GM10847 (cell line): ENCODE results near the gene IL1RAPL1.

Experiments
- POLR2A ChIP-seq: IDR thresholded peaks from 2 replicates; pipeline ENCODE4 v1.6.1; 2011; ENCODE audit not compliant: insufficient read length; ENCODE audit errors: extremely low read depth

The IL1RAPL1 gene

DNA sequence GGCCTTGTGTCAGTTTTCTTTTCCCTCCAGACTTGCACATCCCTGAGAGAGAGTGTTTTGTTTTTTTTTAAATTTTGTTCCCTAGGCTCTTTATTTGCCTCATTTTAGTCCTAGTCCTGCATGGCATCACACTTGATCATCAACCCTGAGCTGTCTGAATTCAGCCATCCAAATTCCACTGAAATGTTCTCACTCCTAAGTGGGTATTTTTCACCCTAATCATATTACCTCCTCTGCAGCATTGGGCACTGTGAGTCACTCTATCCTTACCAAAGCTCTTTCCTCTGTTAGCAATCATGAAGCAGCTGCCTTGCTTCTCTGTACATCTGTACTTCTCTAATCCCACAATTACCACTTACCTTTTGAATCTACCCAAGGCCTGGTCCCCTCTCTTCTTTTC is 1271.5 kb downstream of the IL1RAPL1 start:
- TF ChIP-seq POLR2A, result no peak

DNA sequence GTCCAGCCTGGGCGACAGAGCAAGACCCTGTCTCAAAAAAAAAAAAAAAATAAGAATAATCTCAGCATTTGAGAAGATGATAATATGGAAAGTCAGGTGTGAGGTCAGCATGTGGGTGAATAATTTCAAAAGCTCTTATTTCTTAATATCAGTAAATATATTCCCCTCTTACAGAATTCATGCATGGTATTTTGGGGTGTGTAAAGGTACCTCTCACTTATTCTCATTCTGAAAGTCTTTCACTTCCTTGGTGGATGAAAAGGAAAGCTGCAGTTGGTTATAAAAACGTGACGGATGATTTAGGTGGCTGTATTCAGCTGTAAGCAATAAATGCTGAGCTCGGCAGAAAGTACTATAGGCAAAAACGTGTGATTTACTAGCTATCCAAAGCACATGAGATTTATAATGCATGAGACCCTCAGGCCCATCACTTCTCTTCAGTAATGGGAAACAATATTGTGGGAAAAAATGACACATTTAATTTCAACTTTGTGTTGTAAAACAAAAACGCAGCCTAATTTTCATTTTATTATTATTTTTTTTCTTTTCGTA is 1275.0 kb downstream of the IL1RAPL1 start:
- TF ChIP-seq POLR2A, result no peak

DNA sequence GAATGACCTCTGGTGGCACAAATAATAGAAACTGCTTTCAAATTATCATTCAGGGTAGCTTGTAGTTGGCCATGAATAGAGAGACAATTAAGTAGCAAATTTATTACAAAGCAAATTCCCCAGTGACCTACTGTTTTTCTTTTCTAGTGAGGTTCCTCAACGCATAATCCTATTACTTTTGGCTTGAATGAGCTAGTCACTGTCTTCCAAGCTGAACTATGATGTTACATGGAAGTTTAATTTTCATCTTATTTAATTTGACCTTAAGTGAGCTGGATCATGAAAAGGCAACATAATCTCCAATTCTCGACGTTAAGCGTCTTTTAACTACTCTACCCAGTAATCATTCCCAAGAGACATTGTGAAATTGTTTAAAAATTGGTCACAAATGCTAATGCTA is 1280.7 kb downstream of the IL1RAPL1 start:
- TF ChIP-seq POLR2A, result no peak

DNA sequence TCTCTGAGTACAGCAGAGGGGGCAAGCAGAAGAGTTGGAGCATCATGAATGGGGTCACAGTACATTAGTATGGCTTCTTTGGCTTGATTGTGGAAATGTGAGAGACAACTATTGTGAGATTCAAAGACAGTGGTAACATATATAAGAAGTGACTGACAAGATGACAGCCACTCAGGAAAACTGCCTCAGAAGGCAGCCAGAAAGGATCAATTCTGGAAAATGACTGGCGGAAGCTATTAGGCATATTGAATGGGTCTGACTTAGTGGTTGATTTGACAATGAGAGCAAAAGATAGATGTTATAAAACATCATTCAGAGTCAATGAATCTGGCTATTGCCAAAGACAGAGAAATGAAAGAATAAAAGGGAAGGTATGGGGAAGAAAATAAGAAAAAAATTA is 1282.6 kb downstream of the IL1RAPL1 start:
- no peak for TF ChIP-seq POLR2A

DNA sequence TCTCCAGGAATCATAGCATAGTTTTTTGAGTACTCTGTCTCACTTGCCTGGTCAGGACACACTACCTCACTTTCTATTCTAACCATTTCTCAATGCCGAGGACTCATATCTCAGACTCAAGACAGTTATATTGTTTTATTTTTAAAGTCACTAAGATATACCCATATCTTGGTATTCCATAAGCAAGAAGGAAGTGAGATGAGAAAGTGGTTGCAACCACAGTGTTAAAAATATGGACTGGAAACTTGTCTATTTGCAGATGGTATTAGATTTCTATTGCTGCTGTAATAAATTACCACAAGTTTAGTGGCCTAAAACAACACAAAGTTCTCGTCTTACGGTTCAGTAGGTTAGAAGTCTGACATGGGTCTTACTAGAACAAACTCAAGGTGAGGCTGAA is 1283.4 kb downstream of the IL1RAPL1 start:
- no peak for TF ChIP-seq POLR2A

DNA sequence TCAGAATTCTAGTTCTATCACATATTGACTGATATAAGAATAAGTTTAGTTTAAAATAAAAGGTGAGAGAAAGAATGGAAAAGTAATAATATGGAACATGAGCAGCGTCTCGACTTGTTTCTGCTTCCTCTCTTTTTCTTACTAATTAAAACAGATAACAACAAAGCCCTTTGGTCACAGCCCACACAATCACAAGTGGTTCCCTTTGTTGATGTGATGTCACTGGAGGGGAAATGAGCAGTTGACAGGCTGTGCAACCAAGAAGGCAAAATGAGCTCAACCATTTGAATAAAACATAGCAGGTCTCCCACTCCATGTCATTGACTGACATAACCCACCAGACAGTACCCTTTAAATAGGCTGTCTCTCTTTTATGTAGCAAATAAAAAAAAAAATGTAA is 1285.6 kb downstream of the IL1RAPL1 start:
- TF ChIP-seq POLR2A, result no peak

DNA sequence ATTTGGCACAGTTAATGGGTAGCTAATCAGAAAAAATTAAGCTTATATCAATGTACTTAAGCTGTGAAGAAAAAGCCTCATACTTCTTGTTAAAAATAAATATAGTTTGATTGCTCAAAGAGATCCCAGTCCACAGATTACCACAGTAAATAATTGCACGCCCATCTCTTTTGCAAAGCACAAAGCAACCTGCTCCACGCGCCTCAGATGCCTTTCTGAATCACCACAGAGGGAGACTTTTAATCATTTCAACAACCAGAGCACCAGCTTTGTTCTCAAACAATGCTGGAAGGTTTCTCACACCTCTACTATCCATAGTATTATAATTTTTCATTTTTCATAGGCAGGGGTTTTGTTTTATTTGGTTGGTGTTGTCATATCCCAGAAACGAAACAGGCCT is 1289.5 kb downstream of the IL1RAPL1 start:
- TF ChIP-seq POLR2A, result no peak

DNA sequence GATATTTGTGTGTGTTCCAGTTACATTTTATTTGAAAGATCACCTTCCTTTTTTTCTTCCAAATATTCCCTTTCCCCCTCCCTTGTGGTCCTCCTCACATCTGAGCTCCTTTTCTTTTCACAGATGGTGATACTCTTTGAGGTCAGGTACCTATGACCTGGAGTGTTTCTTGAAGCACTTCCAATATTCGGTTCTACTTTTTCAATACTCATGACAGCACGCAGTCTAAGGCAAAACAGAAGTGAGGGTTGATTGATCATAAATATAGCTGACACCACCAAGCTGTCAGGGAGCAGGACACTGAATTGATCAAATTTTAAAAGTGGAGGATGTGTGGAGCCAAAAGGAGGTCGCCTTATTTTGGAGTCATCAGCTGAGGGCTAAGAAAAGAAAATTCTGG is 1293.7 kb downstream of the IL1RAPL1 start:
- TF ChIP-seq POLR2A, result no peak

DNA sequence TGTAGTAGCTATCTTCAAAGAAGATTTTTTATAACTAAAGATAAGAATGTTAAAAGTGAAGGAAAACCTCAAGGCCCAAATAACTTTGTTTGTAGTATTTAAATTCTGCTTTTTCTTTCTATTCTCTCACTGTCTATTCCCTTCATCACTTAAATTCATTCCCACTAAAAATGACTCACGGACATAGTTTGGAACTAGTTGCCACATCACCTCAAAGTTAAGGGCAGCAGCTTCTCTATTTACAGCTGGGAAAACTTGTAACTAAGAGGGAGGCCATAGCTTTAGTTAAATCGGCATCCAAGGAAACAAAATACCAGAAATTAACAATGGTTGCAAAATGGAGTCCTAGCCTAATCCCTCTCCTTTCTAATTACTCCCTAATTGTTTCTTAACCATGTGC is 1302.8 kb downstream of the IL1RAPL1 start:
- no peak for TF ChIP-seq POLR2A

DNA sequence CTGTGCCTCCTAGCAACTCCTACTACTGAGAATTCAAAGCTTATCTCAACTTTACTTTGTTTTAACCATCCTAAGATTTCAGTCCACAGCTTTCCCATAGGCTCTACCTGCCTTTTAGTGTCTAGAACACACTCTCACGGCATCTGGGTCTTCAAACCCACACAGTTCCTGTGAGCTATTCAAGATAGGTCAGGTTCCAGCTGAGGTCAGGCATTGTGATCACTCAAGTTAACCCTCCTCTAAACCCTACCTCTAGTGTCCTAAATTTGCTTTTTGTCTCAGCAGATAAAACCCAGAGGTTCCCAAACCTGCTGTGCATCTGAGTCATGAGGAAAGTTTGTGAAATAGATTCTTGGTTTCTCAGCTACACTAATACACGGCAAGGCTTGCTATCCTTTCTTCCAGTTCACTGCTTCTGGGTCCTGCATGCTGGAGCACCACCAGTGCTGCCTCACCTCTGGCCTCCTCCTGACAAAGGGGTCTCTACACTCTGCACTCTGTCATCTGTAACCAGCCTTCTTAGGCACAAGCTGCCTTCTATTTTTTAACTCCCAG is 1303.5 kb downstream of the IL1RAPL1 start:
- TF ChIP-seq POLR2A, result no peak

DNA sequence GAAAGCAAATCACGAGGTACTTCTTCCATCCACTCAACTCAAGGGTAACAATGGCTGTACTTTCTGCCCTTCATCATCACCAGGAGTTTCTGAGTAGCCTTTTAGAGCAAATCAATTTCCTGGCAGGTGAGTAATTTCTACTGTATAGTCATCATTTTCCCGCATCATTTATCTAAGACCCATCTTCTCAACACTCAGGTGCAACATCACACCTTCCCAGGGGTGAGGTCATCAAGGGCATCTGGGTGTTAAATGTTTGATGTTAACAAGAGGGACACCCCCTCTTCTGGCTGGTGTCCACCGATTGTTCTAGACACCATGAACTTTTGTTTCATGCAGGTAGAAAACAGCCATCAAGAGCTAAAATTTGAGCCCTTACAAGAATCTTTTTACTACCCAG is 1314.8 kb downstream of the IL1RAPL1 start:
- TF ChIP-seq POLR2A, result no peak

DNA sequence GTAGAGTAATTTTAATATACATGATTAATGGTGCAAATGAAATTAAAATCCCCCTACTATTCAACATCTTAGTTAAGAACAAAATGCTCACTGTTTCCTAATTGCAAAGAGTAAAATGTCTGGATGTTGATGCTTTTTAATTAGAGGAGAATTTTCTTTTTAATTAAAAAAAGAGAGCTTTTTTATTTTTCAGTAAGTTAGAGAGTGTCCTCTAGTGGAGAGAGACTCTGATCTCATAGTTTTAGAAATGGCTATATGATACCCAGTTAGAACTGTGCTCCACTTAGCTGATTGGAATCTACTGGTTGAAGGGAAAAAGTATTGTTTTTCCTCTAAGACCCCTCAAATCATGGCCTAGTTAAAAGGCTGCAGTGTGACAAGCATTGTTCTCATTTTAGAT is 1316.1 kb downstream of the IL1RAPL1 start:
- no peak for TF ChIP-seq POLR2A

DNA sequence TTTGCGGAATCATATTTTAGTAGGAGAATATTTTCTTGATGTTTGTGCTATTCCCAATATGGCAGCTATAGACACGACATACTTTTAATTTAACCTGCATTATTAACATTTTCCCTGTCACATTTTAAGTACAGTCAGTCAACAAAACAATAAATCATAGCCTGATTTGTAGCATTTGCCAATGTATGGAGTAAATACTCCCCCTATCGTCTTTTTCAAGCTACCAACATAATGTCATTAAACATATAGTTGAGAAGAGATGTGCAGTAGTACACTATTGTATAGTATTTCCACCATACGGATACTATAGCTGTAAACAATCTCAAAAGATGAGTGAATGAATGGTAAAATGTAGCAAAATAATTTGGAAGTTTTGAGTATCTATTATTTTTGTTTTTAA is 1324.4 kb downstream of the IL1RAPL1 start:
- no peak for TF ChIP-seq POLR2A

DNA sequence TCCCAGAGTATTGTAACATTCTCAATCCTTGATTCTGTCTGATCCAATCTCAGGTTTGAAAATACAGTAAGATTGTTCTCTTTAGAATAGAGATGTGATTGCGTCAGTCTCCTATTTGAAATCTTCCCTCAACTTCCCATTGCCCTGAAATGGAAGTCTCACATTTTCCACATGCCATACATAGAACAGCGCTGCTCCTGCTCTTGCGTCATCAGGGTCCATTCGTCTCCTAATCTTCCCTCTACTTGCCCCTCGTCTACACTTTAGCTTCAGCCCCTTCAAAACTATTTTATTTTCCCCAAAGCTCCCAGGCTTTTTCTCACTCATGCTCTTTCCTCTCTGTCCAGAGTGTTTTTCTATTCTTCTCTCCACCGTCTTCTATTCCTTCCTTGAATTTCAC is 1326.4 kb downstream of the IL1RAPL1 start:
- TF ChIP-seq POLR2A, result no peak

DNA sequence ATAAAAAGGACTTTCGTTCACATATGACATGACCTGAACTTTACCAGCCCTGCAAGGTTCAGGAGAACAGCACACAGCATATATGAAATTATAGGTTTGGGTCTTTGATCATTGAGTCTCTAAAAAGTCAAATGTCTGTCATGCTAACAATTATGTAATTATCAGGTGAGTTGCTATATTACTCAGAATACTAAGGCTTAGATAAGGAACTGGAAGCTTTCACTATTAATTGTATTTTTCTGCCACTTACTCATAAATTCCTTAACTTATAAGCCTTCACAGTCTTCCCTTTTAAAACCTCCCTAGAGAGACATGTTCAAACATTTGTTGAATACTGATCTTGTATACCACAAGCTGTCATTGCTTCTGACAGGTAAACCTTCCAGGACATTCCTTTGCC is 1335.4 kb downstream of the IL1RAPL1 start:
- no peak for TF ChIP-seq POLR2A

DNA sequence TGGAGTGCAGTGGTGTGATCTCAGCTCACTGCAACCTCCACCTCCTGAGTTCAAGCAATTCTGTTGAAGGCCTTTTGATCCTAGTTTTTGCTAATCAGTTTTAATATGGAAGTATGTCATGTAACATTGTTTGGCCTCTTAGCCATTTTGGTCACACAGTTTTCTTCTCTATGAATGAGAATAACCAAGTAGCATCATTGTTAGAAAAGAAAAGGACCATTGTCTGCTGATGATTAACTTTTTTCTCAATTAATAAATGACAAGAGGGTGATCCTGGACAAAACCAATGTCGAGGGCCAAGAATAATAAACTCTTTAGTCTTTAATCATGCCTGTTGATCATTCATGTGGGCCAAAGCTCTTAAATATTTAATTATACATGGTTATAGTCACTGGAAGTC is 1338.8 kb downstream of the IL1RAPL1 start:
- no peak for TF ChIP-seq POLR2A

DNA sequence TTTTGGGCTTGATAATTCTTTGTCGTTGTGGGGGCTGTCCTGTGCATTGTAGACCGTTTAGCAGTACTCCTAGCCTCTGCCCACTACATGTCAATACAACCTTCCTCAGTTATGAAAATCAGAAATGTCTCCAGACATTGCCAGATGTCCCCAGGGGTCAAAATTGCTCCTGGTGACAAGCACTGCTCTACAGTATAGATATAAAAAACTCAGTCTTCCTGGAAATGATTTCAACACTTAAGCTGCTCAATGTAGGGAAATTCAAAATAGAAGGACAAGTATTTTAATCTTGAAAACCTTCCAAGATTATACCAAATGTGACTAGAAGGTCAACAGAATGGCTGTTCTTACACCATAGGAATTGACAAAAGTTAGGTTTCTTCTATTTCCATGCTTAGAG is 1339.4 kb downstream of the IL1RAPL1 start:
- TF ChIP-seq POLR2A, result no peak
